HEK293T (cell line): ENCODE measurements around the gene TBC1D1.

Experiments
- CTCF ChIA-PET: fragments of 350-600 bp; formaldehyde crosslinking; extraction: SDS; loops from one replicate; lab custom pipeline; 2021; ENCODE audit warnings: antibody characterized with exemption, inconsistent platforms; lab: Yijun Ruan, JAX
- POLR2A ChIA-PET: fragments of 350-600 bp; formaldehyde crosslinking; extraction: SDS; loops from one replicate; lab custom pipeline; 2020; ENCODE audit warnings: antibody characterized with exemption, inconsistent platforms; lab: Yijun Ruan, JAX
- DNase-seq: peaks from one replicate; pipeline ENCODE4 v3.0.0; 2012; ENCODE audit warnings: mixed read lengths; ENCODE audit errors: extremely low spot score
- ARNT ChIP-seq: fragments of 450-650 bp; IDR thresholded peaks from 2 replicates; pipeline ENCODE4 v1.6.1; 2017; ENCODE audit warnings: mild to moderate bottlenecking
- BHLHE40 ChIP-seq: fragments of 450-650 bp; IDR thresholded peaks from 2 replicates; pipeline ENCODE4 v1.6.1; 2016; ENCODE audit warnings: mild to moderate bottlenecking, moderate library complexity, borderline replicate concordance
- CTBP1 ChIP-seq: fragments of 450-650 bp; IDR thresholded peaks from 2 replicates; pipeline ENCODE4 v1.6.1; 2016; ENCODE audit warnings: borderline replicate concordance
- ELF4 ChIP-seq: fragments of 450-650 bp; IDR thresholded peaks from 2 replicates; pipeline ENCODE4 v1.6.1; 2017; ENCODE audit warnings: antibody characterized with exemption
- FOXA1 ChIP-seq: fragments of 450-650 bp; IDR thresholded peaks from 2 replicates; pipeline ENCODE4 v1.6.1; 2016; ENCODE audit warnings: mild to moderate bottlenecking
- FOXK2 ChIP-seq: fragments of 450-650 bp; IDR thresholded peaks from 2 replicates; pipeline ENCODE4 v1.6.1; 2016; ENCODE audit warnings: mild to moderate bottlenecking
- FOXM1 ChIP-seq: fragments of 450-650 bp; IDR thresholded peaks from 2 replicates; pipeline ENCODE4 v1.6.1; 2017; ENCODE audit warnings: mild to moderate bottlenecking, borderline replicate concordance
- HDGF ChIP-seq: fragments of 450-650 bp; IDR thresholded peaks from 2 replicates; pipeline ENCODE4 v1.6.1; 2017; ENCODE audit warnings: antibody characterized with exemption, borderline replicate concordance
- L3MBTL2 ChIP-seq: fragments of 450-650 bp; conservative IDR thresholded peaks from 2 replicates; pipeline ENCODE4 v1.6.1; 2016; ENCODE audit warnings: mild to moderate bottlenecking
- LEF1 ChIP-seq: fragments of 450-650 bp; IDR thresholded peaks from 2 replicates; pipeline ENCODE4 v1.6.1; 2017; ENCODE audit warnings: mild to moderate bottlenecking, borderline replicate concordance
- NFRKB ChIP-seq: fragments of 450-650 bp; IDR thresholded peaks from 2 replicates; pipeline ENCODE4 v1.6.1; 2016; ENCODE audit warnings: mild to moderate bottlenecking, moderate library complexity
- PKNOX1 ChIP-seq: fragments of 450-650 bp; IDR thresholded peaks from 2 replicates; pipeline ENCODE4 v1.6.1; 2016
- SP1 ChIP-seq: fragments of 450-650 bp; IDR thresholded peaks from 2 replicates; pipeline ENCODE4 v1.6.1; 2017
- SUZ12 ChIP-seq: fragments of 450-650 bp; IDR thresholded peaks from 2 replicates; pipeline ENCODE4 v1.6.1; 2016; ENCODE audit warnings: mild to moderate bottlenecking
- TARDBP ChIP-seq: fragments of 450-650 bp; IDR thresholded peaks from 2 replicates; pipeline ENCODE4 v1.6.1; 2016
- ZNF384 ChIP-seq: fragments of 450-650 bp; IDR thresholded peaks from 2 replicates; pipeline ENCODE4 v1.6.1; 2016

The TBC1D1 gene

GRCh38 chr4:38115601-38116000, 224.7 kb downstream of the TBC1D1 start:
- ChIA-PET POLR2A (no interaction called here), CTCF (no interaction called here)

GRCh38 chr4:38117591-38117990, 226.7 kb downstream of the TBC1D1 start:
- ChIA-PET CTCF (no interaction called here), POLR2A (no interaction called here)
- DNase-seq, result no peak
- TF ChIP-seq SP1 (no peak), PKNOX1 (no peak), ARNT (no peak), CTBP1 (no peak), LEF1 (no peak), FOXM1 (no peak), NFRKB (no peak), ELF4 (no peak), BHLHE40 (no peak), HDGF (no peak), FOXA1 (no peak), ZNF384 (no peak), SUZ12 (no peak), TARDBP (no peak), FOXK2 (no peak), L3MBTL2 (no peak)

More at GRCh38 chr4:38115601-38116000, 224.7 kb downstream of the TBC1D1 start:
- no peak for TF ChIP-seq ELF4
- TF ChIP-seq LEF1, result no peak
- TF ChIP-seq FOXA1, result no peak
- TF ChIP-seq PKNOX1, result no peak
- TF ChIP-seq TARDBP, result no peak
- TF ChIP-seq HDGF, result no peak
- no peak for TF ChIP-seq FOXK2
- TF ChIP-seq NFRKB, result no peak
- no peak for TF ChIP-seq SUZ12
- TF ChIP-seq BHLHE40, result no peak
- TF ChIP-seq FOXM1, result no peak
- TF ChIP-seq L3MBTL2, result no peak
- TF ChIP-seq CTBP1, result no peak
- TF ChIP-seq ZNF384, result no peak
- no peak for TF ChIP-seq SP1
- TF ChIP-seq ARNT, result no peak
- no peak for DNase-seq

GRCh38 chr4:38119668-38120385, 228.9 kb downstream of the TBC1D1 start:
- POLR2A ChIA-PET, result interaction anchor here (0.8 to 1.1 kb wide), 2 partner anchors 8 to 667 kb away, joined by 3 to 4 read pairs; no protein-coding TSS in a partner anchor
- peak; percentile 22 for DNase-seq
- CTCF ChIA-PET, result interaction anchor here (0.7 kb wide), 1 partner anchor 777 kb away, joined by 3 read pairs; no protein-coding TSS in a partner anchor
- TF ChIP-seq TARDBP, result no peak
- 0 out of 2 replicates have a peak, but pooled peaks have one; percentile 45 for TF ChIP-seq CTBP1
- no peak for TF ChIP-seq ZNF384
- peak; percentile 66 for TF ChIP-seq PKNOX1
- TF ChIP-seq SP1, result no peak
- no peak for TF ChIP-seq ARNT

GRCh38 chr4:38120772-38121171, 229.9 kb downstream of the TBC1D1 start:
- no peak for TF ChIP-seq L3MBTL2
- TF ChIP-seq HDGF, result no peak
- no peak for TF ChIP-seq NFRKB
- no peak for TF ChIP-seq BHLHE40
- no peak for TF ChIP-seq CTBP1
- TF ChIP-seq PKNOX1, result no peak
- TF ChIP-seq ELF4, result no peak
- no peak for TF ChIP-seq FOXK2
- TF ChIP-seq TARDBP, result no peak
- no peak for TF ChIP-seq ARNT
- TF ChIP-seq LEF1, result no peak
- TF ChIP-seq FOXM1, result no peak
- no peak for TF ChIP-seq ZNF384
- CTCF ChIA-PET, result interaction anchor here (0.7 kb wide), 1 partner anchor 776 kb away, joined by 3 read pairs; no protein-coding TSS in a partner anchor
- DNase-seq, result no peak
- POLR2A ChIA-PET, result interaction anchor here (1.1 kb wide), 1 partner anchor 9 kb away, joined by 3 read pairs; no protein-coding TSS in a partner anchor

GRCh38 chr4:38122060-38122459, 231.2 kb downstream of the TBC1D1 start:
- CTCF ChIA-PET, result no interaction called here
- no peak for DNase-seq
- POLR2A ChIA-PET, result no interaction called here
- TF ChIP-seq FOXK2 (no peak), CTBP1 (no peak), FOXM1 (no peak), LEF1 (no peak), ZNF384 (no peak), FOXA1 (no peak), SUZ12 (no peak), PKNOX1 (no peak), L3MBTL2 (no peak), ARNT (no peak), ELF4 (no peak), BHLHE40 (no peak), SP1 (no peak), TARDBP (no peak), HDGF (no peak), NFRKB (no peak)
